ENCODE measurements around the gene ELP2. TPM values are rescaled to one million over a fixed set of nuclear protein-coding genes. Genes with fewer than 3 reads are reported as not detected.

ELP2 gene, protein sequence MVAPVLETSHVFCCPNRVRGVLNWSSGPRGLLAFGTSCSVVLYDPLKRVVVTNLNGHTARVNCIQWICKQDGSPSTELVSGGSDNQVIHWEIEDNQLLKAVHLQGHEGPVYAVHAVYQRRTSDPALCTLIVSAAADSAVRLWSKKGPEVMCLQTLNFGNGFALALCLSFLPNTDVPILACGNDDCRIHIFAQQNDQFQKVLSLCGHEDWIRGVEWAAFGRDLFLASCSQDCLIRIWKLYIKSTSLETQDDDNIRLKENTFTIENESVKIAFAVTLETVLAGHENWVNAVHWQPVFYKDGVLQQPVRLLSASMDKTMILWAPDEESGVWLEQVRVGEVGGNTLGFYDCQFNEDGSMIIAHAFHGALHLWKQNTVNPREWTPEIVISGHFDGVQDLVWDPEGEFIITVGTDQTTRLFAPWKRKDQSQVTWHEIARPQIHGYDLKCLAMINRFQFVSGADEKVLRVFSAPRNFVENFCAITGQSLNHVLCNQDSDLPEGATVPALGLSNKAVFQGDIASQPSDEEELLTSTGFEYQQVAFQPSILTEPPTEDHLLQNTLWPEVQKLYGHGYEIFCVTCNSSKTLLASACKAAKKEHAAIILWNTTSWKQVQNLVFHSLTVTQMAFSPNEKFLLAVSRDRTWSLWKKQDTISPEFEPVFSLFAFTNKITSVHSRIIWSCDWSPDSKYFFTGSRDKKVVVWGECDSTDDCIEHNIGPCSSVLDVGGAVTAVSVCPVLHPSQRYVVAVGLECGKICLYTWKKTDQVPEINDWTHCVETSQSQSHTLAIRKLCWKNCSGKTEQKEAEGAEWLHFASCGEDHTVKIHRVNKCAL
- total RNA-seq: 38.7 and 39.2 TPM in 2 replicates

DNA sequence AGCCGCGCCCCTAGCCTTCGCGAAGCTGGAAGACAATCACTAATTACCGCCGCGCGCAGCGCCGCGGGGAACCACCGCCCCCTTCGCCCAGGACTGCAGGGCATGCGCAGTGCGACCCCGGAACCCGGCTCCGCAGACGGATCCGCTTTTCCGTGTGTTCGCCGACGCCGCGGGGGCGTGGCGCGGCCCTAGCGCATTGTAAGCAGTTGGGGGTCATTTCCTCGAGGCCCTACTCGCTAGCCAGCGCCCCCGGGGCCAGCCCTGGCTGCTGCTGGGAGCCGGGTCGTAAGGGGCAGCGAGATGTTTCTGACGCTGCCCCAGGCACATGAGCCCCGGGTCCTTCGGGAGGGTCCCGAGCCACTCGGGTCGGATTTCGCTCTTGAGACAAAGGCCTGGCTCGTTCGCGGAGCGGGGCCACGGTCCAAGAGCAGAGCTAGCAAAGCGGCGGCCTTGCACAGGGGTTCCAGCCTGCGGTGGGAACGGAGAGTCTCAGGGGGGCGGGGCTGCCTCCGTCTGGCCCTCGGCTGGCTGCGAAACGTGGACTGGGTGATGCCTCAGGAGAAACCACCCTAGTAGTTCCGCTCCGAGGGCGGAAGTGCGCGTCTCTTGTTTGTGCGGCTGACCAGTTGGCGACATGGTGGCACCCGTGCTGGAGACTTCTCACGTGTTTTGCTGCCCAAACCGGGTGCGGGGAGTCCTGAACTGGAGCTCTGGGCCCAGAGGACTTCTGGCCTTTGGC, at the start of gene ELP2, which contains the start of gene SLC39A6:
Gene ELP2 (plus strand): TSS at position 600 of the 739 bp plus-strand sequence. CDS start 35 bp downstream, at position 635.
Gene SLC39A6 (minus strand): TSS at position 41 of the 739 bp plus-strand sequence. CDS start 2,333 bp downstream, outside the sequence.

DNA sequence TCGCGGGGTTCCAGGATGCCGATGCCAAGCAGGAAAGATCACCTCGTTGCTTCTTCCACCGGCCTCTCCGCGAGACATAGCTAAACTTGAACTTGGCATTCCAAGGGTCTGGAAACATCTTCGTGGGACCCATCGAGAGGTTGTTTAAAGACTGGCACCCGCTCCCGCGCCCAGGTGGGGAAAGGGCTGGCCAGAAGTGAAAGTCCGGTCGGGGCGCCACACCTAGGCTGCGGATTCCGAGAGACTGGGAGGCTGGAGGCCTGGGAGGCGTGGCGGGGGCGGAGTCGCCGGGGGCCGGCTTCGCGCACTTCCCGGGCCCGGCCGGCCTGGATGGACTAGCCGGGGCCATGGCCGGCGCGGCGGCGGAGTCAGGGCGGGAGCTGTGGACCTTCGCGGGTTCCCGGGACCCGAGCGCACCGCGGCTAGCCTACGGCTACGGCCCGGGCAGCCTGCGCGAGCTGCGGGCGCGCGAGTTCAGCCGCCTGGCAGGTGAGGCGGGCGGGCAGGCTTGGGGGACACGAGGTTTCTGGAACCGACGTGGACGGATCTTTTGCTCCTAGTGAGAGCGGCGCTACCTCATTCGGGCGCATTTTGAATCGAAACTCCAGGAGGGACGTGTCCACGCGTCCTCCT, 57.6 kb downstream of the ELP2 start, which contains the start of gene MOCOS:
Gene MOCOS (plus strand): TSS at position 305 of the 633 bp plus-strand sequence. CDS start 43 bp downstream, at position 348.

Other genes with a start within 250 kb of the ELP2 start
- gene RPRD1A, start 62.3 kb upstream of the ELP2 start, total RNA-seq: 28.1 and 38.3 TPM in 2 replicates
- gene SLC39A6, start 559 bp upstream of the ELP2 start, total RNA-seq: 29.6 and 34.8 TPM in 2 replicates
- gene MOCOS, start 57.6 kb downstream of the ELP2 start, total RNA-seq: 6.1 and 6.4 TPM in 2 replicates
- 1.9 and 2.9 TPM in 2 replicates for gene FHOD3, start 167.8 kb downstream of the ELP2 start, total RNA-seq

Measured in bronchus fibroblast of lung (primary cell).